ENCODE data around the gene USP30. TPM values are rescaled to one million over a fixed set of nuclear protein-coding genes. Genes with fewer than 3 reads are reported as not detected.

Gene USP30
- total and polyA plus RNA-seq, 9 of the 15 experiments (the other 6 are each of a cell fraction or from before 2014, with no cell fraction given), result 1.4 to 15.2 (median 7.0) TPM

- TF ChIP-seq XRCC5 (IDR thresholded peaks at IDR 0.05; ENCODE audit: low read depth, low read length) (0 out of 2 replicates have a peak, but pooled peaks have one; percentile 31), SFPQ (IDR thresholded peaks at IDR 0.05; ENCODE audit: low read depth, low read length) (no peak), ZNF3 (CRISPR knock-in tag; IDR thresholded peaks at IDR 0.05) (peak; percentile 78; the same call in 1 of the 2 replicates), ETV5 (CRISPR knock-in tag; IDR thresholded peaks at IDR 0.05; ENCODE audit: low read depth) (no peak), MAZ (CRISPR knock-in tag; conservative IDR thresholded peaks at IDR 0.05 in 1 of 2, IDR thresholded peaks at IDR 0.05 in 1 of 2) (peak in 1 of 2 experiments; percentile 83; a peak in 2 of 4 replicates), FOXK1 (CRISPR knock-in tag; IDR thresholded peaks at IDR 0.05; ENCODE audit: borderline replicate concordance) (no peak), ZBTB11 (CRISPR knock-in tag; IDR thresholded peaks at IDR 0.05) (peak in 1 of 3 experiments; percentile 59; a peak in 1 of 6 replicates)
- TF ChIP-seq, protein P1, sequence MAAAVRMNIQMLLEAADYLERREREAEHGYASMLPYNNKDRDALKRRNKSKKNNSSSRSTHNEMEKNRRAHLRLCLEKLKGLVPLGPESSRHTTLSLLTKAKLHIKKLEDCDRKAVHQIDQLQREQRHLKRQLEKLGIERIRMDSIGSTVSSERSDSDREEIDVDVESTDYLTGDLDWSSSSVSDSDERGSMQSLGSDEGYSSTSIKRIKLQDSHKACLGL (CRISPR knock-in tag; IDR thresholded peaks at IDR 0.05; ENCODE audit: borderline replicate concordance, poor library complexity, severe bottlenecking), result no peak
- TF ChIP-seq, protein P2, sequence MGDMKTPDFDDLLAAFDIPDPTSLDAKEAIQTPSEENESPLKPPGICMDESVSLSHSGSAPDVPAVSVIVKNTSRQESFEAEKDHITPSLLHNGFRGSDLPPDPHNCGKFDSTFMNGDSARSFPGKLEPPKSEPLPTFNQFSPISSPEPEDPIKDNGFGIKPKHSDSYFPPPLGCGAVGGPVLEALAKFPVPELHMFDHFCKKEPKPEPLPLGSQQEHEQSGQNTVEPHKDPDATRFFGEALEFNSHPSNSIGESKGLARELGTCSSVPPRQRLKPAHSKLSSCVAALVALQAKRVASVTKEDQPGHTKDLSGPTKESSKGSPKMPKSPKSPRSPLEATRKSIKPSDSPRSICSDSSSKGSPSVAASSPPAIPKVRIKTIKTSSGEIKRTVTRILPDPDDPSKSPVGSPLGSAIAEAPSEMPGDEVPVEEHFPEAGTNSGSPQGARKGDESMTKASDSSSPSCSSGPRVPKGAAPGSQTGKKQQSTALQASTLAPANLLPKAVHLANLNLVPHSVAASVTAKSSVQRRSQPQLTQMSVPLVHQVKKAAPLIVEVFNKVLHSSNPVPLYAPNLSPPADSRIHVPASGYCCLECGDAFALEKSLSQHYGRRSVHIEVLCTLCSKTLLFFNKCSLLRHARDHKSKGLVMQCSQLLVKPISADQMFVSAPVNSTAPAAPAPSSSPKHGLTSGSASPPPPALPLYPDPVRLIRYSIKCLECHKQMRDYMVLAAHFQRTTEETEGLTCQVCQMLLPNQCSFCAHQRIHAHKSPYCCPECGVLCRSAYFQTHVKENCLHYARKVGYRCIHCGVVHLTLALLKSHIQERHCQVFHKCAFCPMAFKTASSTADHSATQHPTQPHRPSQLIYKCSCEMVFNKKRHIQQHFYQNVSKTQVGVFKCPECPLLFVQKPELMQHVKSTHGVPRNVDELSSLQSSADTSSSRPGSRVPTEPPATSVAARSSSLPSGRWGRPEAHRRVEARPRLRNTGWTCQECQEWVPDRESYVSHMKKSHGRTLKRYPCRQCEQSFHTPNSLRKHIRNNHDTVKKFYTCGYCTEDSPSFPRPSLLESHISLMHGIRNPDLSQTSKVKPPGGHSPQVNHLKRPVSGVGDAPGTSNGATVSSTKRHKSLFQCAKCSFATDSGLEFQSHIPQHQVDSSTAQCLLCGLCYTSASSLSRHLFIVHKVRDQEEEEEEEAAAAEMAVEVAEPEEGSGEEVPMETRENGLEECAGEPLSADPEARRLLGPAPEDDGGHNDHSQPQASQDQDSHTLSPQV (IDR thresholded peaks at IDR 0.05), result no peak
- TF ChIP-seq, protein P3, sequence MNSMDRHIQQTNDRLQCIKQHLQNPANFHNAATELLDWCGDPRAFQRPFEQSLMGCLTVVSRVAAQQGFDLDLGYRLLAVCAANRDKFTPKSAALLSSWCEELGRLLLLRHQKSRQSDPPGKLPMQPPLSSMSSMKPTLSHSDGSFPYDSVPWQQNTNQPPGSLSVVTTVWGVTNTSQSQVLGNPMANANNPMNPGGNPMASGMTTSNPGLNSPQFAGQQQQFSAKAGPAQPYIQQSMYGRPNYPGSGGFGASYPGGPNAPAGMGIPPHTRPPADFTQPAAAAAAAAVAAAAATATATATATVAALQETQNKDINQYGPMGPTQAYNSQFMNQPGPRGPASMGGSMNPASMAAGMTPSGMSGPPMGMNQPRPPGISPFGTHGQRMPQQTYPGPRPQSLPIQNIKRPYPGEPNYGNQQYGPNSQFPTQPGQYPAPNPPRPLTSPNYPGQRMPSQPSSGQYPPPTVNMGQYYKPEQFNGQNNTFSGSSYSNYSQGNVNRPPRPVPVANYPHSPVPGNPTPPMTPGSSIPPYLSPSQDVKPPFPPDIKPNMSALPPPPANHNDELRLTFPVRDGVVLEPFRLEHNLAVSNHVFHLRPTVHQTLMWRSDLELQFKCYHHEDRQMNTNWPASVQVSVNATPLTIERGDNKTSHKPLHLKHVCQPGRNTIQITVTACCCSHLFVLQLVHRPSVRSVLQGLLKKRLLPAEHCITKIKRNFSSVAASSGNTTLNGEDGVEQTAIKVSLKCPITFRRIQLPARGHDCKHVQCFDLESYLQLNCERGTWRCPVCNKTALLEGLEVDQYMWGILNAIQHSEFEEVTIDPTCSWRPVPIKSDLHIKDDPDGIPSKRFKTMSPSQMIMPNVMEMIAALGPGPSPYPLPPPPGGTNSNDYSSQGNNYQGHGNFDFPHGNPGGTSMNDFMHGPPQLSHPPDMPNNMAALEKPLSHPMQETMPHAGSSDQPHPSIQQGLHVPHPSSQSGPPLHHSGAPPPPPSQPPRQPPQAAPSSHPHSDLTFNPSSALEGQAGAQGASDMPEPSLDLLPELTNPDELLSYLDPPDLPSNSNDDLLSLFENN (IDR thresholded peaks at IDR 0.05; ENCODE audit: low read depth in 2 of 2, low read length in 2 of 2), result no peak
These were observed 31.5 kb upstream of the USP30 start, which contains the start of gene SVOP (continued) for GRCh38 chr12:109020796-109021380.

Data from K562 (cell line).